ENCODE measurements around the gene IPPK. TPM values are rescaled to one million over a fixed set of nuclear protein-coding genes. Genes with fewer than 3 reads are reported as not detected.

Gene IPPK
- total and polyA plus RNA-seq, 2 of the 8 experiments (the other 6 are each of a cell fraction or from before 2014, with no cell fraction given) = 10.5 to 13.6 TPM

DNA sequence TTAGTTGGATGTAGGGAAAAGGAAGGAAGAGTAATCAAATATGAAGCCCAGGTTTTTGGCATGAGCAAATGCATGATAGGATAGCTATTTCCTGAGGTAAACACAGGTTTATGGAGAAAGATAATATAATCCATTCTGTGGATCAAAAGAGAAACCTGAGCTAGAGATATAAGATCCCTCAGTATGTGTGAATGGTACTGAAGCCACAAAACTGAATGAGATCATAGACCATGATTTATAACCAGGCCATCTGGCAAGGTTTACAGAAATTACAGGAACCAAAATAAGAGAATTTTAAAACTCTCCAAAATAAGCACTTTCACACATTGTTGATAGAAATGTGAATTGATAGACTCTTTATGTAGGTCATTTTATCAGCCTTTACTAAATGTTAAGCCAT is 105.4 kb downstream of the IPPK start:
- no peaks in the 10 kb centered on the region for H3K27me3 ChIP-seq (replicated peaks in 1 of 4; ENCODE audit: control insufficient read depth in 3 of 4, extremely low read depth in 1 of 4, insufficient read depth in 3 of 4, low read length in 3 of 4)
- no peak overlapping the region for H3K27ac ChIP-seq (ENCODE audit: low read depth, low read length)
- H2AFZ ChIP-seq (ENCODE audit: low read length) = no peak overlapping the region
- no peak overlapping the region for H2BK20ac ChIP-seq (ENCODE audit: low read length)
- no peak overlapping the region for H3K4me2 ChIP-seq (ENCODE audit: insufficient read depth in 1 of 2, low read depth in 2 of 2, low read length in 2 of 2)
- H3K56ac ChIP-seq (replicated peaks; ENCODE audit: insufficient read length, low read depth, low read length) = no peak overlapping the region
- no peak overlapping the region for H2BK5ac ChIP-seq (ENCODE audit: low read depth, low read length)
- H3K79me2 ChIP-seq (ENCODE audit: control insufficient read depth in 1 of 2, insufficient read depth in 2 of 2, low read length in 2 of 2) = no peaks in the 10 kb centered on the region
- no peak overlapping the region for H4K5ac ChIP-seq (ENCODE audit: insufficient read length, low read depth, low read length)
- POLR2A ChIA-PET (ENCODE audit: partially characterized antibody) = no interaction called here
- no peaks in the 10 kb centered on the region for H3K36me3 ChIP-seq (ENCODE audit: control insufficient read depth in 2 of 4, insufficient read depth in 4 of 4, low read length in 3 of 4)
- TF ChIP-seq SRF (IDR thresholded peaks at IDR 0.05; ENCODE audit: low read depth, low read length) (no peak), RNF2 (IDR thresholded peaks at IDR 0.05; ENCODE audit: borderline replicate concordance, low read depth, low read length, missing control alignments, poor library complexity, severe bottlenecking) (no peak), NANOG (IDR thresholded peaks at IDR 0.05; ENCODE audit: insufficient read depth, low read depth, low read length, poor library complexity, severe bottlenecking) (no peak), GABPA (IDR thresholded peaks at IDR 0.05; ENCODE audit: borderline replicate concordance, insufficient read depth, low read length) (no peak), TEAD4 (IDR thresholded peaks at IDR 0.05; ENCODE audit: low read depth, low read length) (no peak), RFX5 (IDR thresholded peaks at IDR 0.05; ENCODE audit: borderline replicate concordance, low read depth, low read length) (no peak), CREB1 (IDR thresholded peaks at IDR 0.05) (no peak), CTBP2 (IDR thresholded peaks at IDR 0.05; ENCODE audit: borderline replicate concordance, insufficient read depth, insufficient read length, low read length) (no peak)
- TF ChIP-seq, protein P1, sequence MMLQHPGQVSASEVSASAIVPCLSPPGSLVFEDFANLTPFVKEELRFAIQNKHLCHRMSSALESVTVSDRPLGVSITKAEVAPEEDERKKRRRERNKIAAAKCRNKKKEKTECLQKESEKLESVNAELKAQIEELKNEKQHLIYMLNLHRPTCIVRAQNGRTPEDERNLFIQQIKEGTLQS (IDR thresholded peaks at IDR 0.05; ENCODE audit: insufficient read depth, low read depth, low read length) = no peak
- H2BK15ac ChIP-seq (ENCODE audit: low read length) = no peak overlapping the region
- DNase-seq (ENCODE audit: low read depth in 1 of 2, low spot score in 2 of 2) (no peak), FAIRE-seq (no peak)
- no peaks in the 10 kb centered on the region for H3K9me3 ChIP-seq (ENCODE audit: insufficient read depth in 2 of 2, low read depth in 1 of 2, low read length in 1 of 2)
- H2BK120ac ChIP-seq (replicated peaks; ENCODE audit: low read depth, low read length) = no peak overlapping the region
- no peak overlapping the region for H3K9ac ChIP-seq (replicated peaks in 1 of 4; ENCODE audit: extremely low read depth in 1 of 4, low read depth in 3 of 4, low read length in 3 of 4)
- no peak overlapping the region for H4K91ac ChIP-seq (replicated peaks; ENCODE audit: insufficient read length, low read length)
- no peak overlapping the region for H3K18ac ChIP-seq (ENCODE audit: extremely low read depth, low read length)
- H3K79me1 ChIP-seq (ENCODE audit: low read depth, low read length) = no peaks in the 10 kb centered on the region
- CTCF ChIA-PET (ENCODE audit: partially characterized antibody) = interaction anchor here (0.6 kb wide), 1 partner anchor 69 kb away, joined by 3 read pairs; no protein-coding TSS in a partner anchor
- H2BK12ac ChIP-seq (ENCODE audit: low read depth, low read length) = no peak overlapping the region
- H3K4ac ChIP-seq (replicated peaks; ENCODE audit: insufficient read length, low read depth, low read length) = no peak overlapping the region
- H3K23me2 ChIP-seq (ENCODE audit: low read depth, low read length) = no peaks in the 10 kb centered on the region
- H4K8ac ChIP-seq (ENCODE audit: extremely low read depth, insufficient read depth, low read length) = no peak overlapping the region
- H3K23ac ChIP-seq (ENCODE audit: insufficient read length) = no peak overlapping the region
- H2AK5ac ChIP-seq (ENCODE audit: low read depth, low read length) = no peak overlapping the region
- no peak overlapping the region for H3K14ac ChIP-seq (ENCODE audit: insufficient read length)
- no peaks in the 10 kb centered on the region for H4K20me1 ChIP-seq (replicated peaks in 1 of 2; ENCODE audit: control insufficient read depth in 1 of 2, insufficient read depth in 2 of 2, low read length in 2 of 2)
- H3K4me3 ChIP-seq (ENCODE audit: extremely low read depth in 1 of 4, insufficient read depth in 2 of 4, low read depth in 3 of 4, low read length in 4 of 4) = no peak overlapping the region
- no peaks in the 10 kb centered on the region; a peak in 1 of 7 replicates for H3K4me1 ChIP-seq (replicated peaks in 1 of 4; ENCODE audit: control insufficient read depth in 3 of 4, insufficient read depth in 4 of 4, low read length in 3 of 4)

All from H1 (cell line).